ENCODE measurements around the gene MGAT4D. TPM values are rescaled to one million over a fixed set of nuclear protein-coding genes. Genes with fewer than 3 reads are reported as not detected.

MGAT4D gene
- total and polyA plus RNA-seq, 12 donors, result not detected

DNA sequence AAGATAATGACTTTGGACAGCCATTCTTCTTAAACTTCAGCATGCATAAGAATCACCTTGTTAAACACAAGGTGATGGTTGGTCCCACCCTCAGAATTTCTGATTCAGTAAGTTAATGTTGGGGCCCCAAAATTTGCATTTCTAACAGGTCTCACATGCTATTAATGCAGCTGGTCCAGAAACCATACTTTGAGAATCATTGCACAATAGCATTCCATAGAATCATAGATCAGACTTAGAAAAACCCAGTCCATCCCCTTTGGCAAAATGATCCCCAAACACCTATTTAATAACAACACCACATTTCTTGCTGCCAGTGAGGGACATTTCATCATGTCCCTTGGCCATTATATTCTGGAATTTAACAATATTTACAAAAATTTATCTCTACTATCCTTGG lies 6.2 kb upstream of the MGAT4D start:
- H3K27me3 ChIP-seq, result peaks cover 0 to 34% (median 16%) of the 10 kb centered on the region in 7 donors
- no peaks in the 10 kb centered on the region for H3K4me1 ChIP-seq
- intact Hi-C loops (cut with DNase I), result no loop called here
- H3K27ac ChIP-seq, result no peak overlapping the region
- H3K9me3 ChIP-seq, result no peaks in the 10 kb centered on the region
- ATAC-seq (no peak), DNase-seq (no peak)
- TF ChIP-seq, protein P1, sequence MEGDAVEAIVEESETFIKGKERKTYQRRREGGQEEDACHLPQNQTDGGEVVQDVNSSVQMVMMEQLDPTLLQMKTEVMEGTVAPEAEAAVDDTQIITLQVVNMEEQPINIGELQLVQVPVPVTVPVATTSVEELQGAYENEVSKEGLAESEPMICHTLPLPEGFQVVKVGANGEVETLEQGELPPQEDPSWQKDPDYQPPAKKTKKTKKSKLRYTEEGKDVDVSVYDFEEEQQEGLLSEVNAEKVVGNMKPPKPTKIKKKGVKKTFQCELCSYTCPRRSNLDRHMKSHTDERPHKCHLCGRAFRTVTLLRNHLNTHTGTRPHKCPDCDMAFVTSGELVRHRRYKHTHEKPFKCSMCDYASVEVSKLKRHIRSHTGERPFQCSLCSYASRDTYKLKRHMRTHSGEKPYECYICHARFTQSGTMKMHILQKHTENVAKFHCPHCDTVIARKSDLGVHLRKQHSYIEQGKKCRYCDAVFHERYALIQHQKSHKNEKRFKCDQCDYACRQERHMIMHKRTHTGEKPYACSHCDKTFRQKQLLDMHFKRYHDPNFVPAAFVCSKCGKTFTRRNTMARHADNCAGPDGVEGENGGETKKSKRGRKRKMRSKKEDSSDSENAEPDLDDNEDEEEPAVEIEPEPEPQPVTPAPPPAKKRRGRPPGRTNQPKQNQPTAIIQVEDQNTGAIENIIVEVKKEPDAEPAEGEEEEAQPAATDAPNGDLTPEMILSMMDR (IDR thresholded peaks at IDR 0.05), result no peak
- H3K36me3 ChIP-seq, result no peaks in the 10 kb centered on the region
- H3K4me3 ChIP-seq, result no peak overlapping the region

DNA sequence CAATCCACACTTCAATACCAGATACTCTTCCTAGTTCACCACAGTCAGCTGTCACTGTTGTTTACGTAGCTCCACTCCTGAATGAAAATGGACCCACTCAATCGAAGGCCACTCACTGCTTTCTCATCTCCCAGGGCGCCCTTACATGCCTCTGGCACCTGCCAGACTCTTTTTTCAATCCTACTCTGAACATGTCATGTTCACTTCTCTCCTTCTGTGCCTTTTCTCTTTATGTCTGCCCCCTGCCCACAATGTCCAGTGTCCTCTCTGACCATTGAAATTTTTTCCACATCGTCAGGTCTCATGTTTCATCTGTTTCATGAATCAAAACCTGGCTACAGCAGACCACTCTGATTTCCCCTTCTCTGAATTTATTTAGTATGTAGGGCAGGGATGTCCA lies 1.3 kb upstream of the MGAT4D start:
- intact Hi-C loops (cut with DNase I), result no loop called here
- H3K9me3 ChIP-seq, result no peaks in the 10 kb centered on the region
- no peak for ATAC-seq
- peaks cover 7 to 82% (median 57%) of the 10 kb centered on the region in 7 donors for H3K27me3 ChIP-seq
- TF ChIP-seq, protein P1 (IDR thresholded peaks at IDR 0.05), result no peak
- peaks cover 0 to 8% (median 0%) of the 10 kb centered on the region in 9 donors for H3K4me1 ChIP-seq
- no peak for DNase-seq
- no peak overlapping the region for H3K27ac ChIP-seq
- 86 to 89% methylated on average over 4 of the region's 4 CpGs for WGBS, 2 donors
- H3K4me3 ChIP-seq, result no peak overlapping the region
- H3K36me3 ChIP-seq, result no peaks in the 10 kb centered on the region

DNA sequence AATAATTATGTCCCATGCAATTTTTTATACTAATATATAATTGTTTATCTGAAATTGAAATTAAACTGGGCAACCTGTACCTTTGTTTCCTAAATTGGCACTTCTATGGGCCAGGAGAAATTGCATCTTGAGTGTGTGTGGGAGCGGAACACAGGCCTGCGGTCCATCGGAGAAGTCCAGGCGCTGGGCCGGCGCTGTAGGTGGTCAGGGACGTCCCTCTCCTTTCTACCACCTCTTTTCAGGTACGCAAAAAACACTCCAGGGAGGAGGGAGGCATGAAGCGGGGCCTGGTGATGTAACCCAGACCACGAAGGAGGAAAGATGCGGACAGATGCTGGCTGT lies 717 bp downstream of the MGAT4D start:
- 83 to 85% methylated on average over 11 of the region's 11 CpGs for WGBS, 2 donors
- Histone ChIP-seq H3K9me3 (no peaks in the 10 kb centered on the region), H3K27me3 (peaks cover 7 to 79% (median 57%) of the 10 kb centered on the region in 7 donors), H3K27ac (no peak overlapping the region), H3K4me3 (peak overlapping the region in 6 of 10 donors; percentile 30 to 40 (median 38)), H3K36me3 (no peaks in the 10 kb centered on the region), H3K4me1 (peaks cover 0 to 8% (median 0%) of the 10 kb centered on the region in 9 donors)
- DNase-seq (no peak), ATAC-seq (no peak)
- TF ChIP-seq, protein P1 (IDR thresholded peaks at IDR 0.05), result no peak
- intact Hi-C loops (cut with DNase I), result no loop called here

DNA sequence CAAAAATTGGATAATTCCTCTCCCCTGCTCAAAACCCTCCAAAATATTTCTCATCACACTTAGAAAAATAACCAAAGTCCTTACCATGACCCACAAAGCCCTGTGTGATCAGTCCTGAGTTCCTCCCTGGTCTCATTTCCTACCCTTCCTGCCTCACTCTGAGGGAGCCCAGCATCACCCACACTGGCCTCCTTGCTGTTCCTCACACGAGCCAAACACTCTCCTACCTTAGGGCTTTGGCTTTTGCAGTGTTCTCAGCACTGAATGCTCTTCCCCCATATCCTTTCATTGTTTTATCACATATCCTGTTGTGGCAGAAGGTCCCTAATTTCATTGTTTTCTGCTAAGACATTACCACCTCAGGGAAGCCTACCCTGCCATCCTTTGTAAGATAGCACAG lies 12.2 kb downstream of the MGAT4D start:
- intact Hi-C loops (cut with DNase I), result no loop called here
- Histone ChIP-seq H3K4me1 (no peaks in the 10 kb centered on the region), H3K27me3 (no peaks in the 10 kb centered on the region), H3K36me3 (no peaks in the 10 kb centered on the region), H3K4me3 (no peak overlapping the region), H3K27ac (no peak overlapping the region), H3K9me3 (peaks cover 0 to 15% (median 6%) of the 10 kb centered on the region in 11 donors)
- DNase-seq (no peak), ATAC-seq (peak in 1 of 8 donors; percentile 24)
- 47 to 52% methylated on average over 1 of the region's 1 CpG for WGBS, 2 donors
- TF ChIP-seq, protein P1 (IDR thresholded peaks at IDR 0.05), result no peak
